H1 (cell line): Measurements from ENCODE around the gene LONP2. TPM values are rescaled to one million over a fixed set of nuclear protein-coding genes. Genes with fewer than 3 reads are reported as not detected.

Source experiments
- CTCF ChIA-PET: fragments of 300-600 bp; sonication (Branson Sonifier 250); formaldehyde crosslinking; loops from one replicate; lab custom pipeline; 2021; ENCODE audit not compliant: partially characterized antibody; lab: Charles Lee
- POLR2A ChIA-PET: fragments of 300-600 bp; sonication (Branson Sonifier 250); formaldehyde crosslinking; loops from one replicate; lab custom pipeline; 2021; ENCODE audit warnings: inconsistent platforms; ENCODE audit not compliant: partially characterized antibody; lab: Charles Lee
- DNase-seq, 2 experiments: peaks; one replicate each; pipeline versions ENCODE4 v3.0.0 to v3.0.0-alpha.2; 2010 to 2022; ENCODE audit warnings: low spot score in 2 of 2, low read depth in 1 of 2, mixed read lengths in 1 of 2
- FAIRE-seq: peaks from 2 replicates; lab custom pipeline; 2011; peaks lifted over from hg19 to GRCh38; lab: Jason Lieb, UNC
- H2AFZ ChIP-seq: 2 replicates; pipeline ENCODE4 v1.8.1; 2012; ENCODE audit warnings: low read length, inconsistent platforms
- H2AK5ac ChIP-seq: 2 replicates; pipeline ENCODE4 v1.6.1; 2013; ENCODE audit warnings: low read depth, low read length
- H2BK120ac ChIP-seq: replicated peaks from 2 replicates; pipeline ENCODE3; 2013; ENCODE audit warnings: low read depth, low read length, inconsistent platforms
- H2BK12ac ChIP-seq: 2 replicates; pipeline ENCODE4 v1.6.1; 2013; ENCODE audit warnings: low read depth, low read length
- H2BK15ac ChIP-seq: 2 replicates; pipeline ENCODE4 v1.6.1; 2013; ENCODE audit warnings: low read length
- H2BK20ac ChIP-seq: 2 replicates; pipeline ENCODE4 v1.6.1; 2013; ENCODE audit warnings: low read length
- H2BK5ac ChIP-seq: 2 replicates; pipeline ENCODE4 v1.6.1; 2013; ENCODE audit warnings: low read depth, low read length
- H3K14ac ChIP-seq: 2 replicates; pipeline ENCODE4 v1.6.1; 2013; ENCODE audit warnings: inconsistent platforms; ENCODE audit not compliant: insufficient read length
- H3K18ac ChIP-seq: 2 replicates; pipeline ENCODE4 v1.6.1; 2013; ENCODE audit warnings: low read length; ENCODE audit errors: extremely low read depth
- H3K23ac ChIP-seq: 2 replicates; pipeline ENCODE4 v1.6.1; 2013; ENCODE audit warnings: inconsistent platforms; ENCODE audit not compliant: insufficient read length
- H3K23me2 ChIP-seq: 2 replicates; pipeline ENCODE4 v1.6.1; 2013; ENCODE audit warnings: low read depth, low read length
- H3K27ac ChIP-seq: 2 replicates; pipeline ENCODE4 v1.6.1; 2011; ENCODE audit warnings: low read depth, low read length, inconsistent platforms
- H3K27me3 ChIP-seq, 4 experiments: replicated peaks in 1 of 4; 1 replicate in 1 of 4; 2 replicates in 3 of 4; pipeline versions ENCODE4 v1.6.1 to v1.8.1; 2011 to 2013; ENCODE audit warnings: low read length in 3 of 4, mild to moderate bottlenecking in 3 of 4, inconsistent platforms in 2 of 4, mixed read lengths in 2 of 4, moderate library complexity in 1 of 4; ENCODE audit not compliant: control insufficient read depth in 3 of 4, insufficient read depth in 3 of 4; ENCODE audit errors: extremely low read depth in 1 of 4
- H3K36me3 ChIP-seq, 4 experiments: 2 replicates each; pipeline versions ENCODE4 v1.6.1 to v1.8.1; 2011 to 2013; ENCODE audit warnings: mild to moderate bottlenecking in 4 of 4, low read length in 3 of 4, moderate library complexity in 2 of 4, control low read depth in 1 of 4, inconsistent platforms in 1 of 4; ENCODE audit not compliant: insufficient read depth in 4 of 4, control insufficient read depth in 2 of 4
- H3K4ac ChIP-seq: replicated peaks from 2 replicates; pipeline ENCODE3; 2013; ENCODE audit warnings: low read length, low read depth, mixed read lengths, inconsistent platforms; ENCODE audit not compliant: insufficient read length
- H3K4me1 ChIP-seq, 4 experiments: replicated peaks in 1 of 4; 1 replicate in 1 of 4; 2 replicates in 3 of 4; pipeline versions ENCODE4 v1.6.1 to v1.8.1; 2011 to 2013; ENCODE audit warnings: low read length in 3 of 4, inconsistent platforms in 2 of 4, mixed read lengths in 1 of 4; ENCODE audit not compliant: insufficient read depth in 4 of 4, control insufficient read depth in 3 of 4
- H3K4me2 ChIP-seq, 2 experiments: 2 replicates each; pipeline versions ENCODE4 v1.6.1 to v1.8.1; 2011 to 2013; ENCODE audit warnings: low read depth in 2 of 2, low read length in 2 of 2, control low read depth in 1 of 2, inconsistent platforms in 1 of 2, mild to moderate bottlenecking in 1 of 2; ENCODE audit not compliant: insufficient read depth in 1 of 2
- H3K4me3 ChIP-seq, 4 experiments: fragments of 200-600, 300-600 bp in 1 of 4; sonication (generic), shearing (Covaris generic), sonication (Bioruptor Twin) in 1 of 4; 2 replicates each; pipeline versions ENCODE4 v1.5.1 to v1.8.1; 2011 to 2016; ENCODE audit warnings: low read length in 4 of 4, low read depth in 3 of 4, control low read depth in 2 of 4, inconsistent platforms in 2 of 4, mild to moderate bottlenecking in 2 of 4, mixed read lengths in 1 of 4, moderate library complexity in 1 of 4; ENCODE audit not compliant: insufficient read depth in 2 of 4; ENCODE audit errors: extremely low read depth in 1 of 4
- H3K56ac ChIP-seq: replicated peaks from 2 replicates; pipeline ENCODE3; 2013; ENCODE audit warnings: low read depth, mild to moderate bottlenecking, mixed read lengths, low read length, inconsistent platforms; ENCODE audit not compliant: insufficient read length
- H3K79me1 ChIP-seq: 2 replicates; pipeline ENCODE4 v1.6.1; 2013; ENCODE audit warnings: low read depth, low read length, control low read depth
- H3K79me2 ChIP-seq, 2 experiments: 2 replicates each; pipeline versions ENCODE4 v1.6.1 to v1.8.1; 2012 to 2013; ENCODE audit warnings: low read length in 2 of 2, mild to moderate bottlenecking in 2 of 2, inconsistent platforms in 1 of 2; ENCODE audit not compliant: insufficient read depth in 2 of 2, control insufficient read depth in 1 of 2
- H3K9ac ChIP-seq, 4 experiments: replicated peaks in 1 of 4; 1 replicate in 1 of 4; 2 replicates in 3 of 4; pipeline versions ENCODE4 v1.6.1 to v1.8.1; 2011 to 2013; ENCODE audit warnings: low read depth in 3 of 4, low read length in 3 of 4, control low read depth in 2 of 4, mild to moderate bottlenecking in 2 of 4, moderate library complexity in 2 of 4, inconsistent platforms in 1 of 4; ENCODE audit errors: extremely low read depth in 1 of 4
- H3K9me3 ChIP-seq, 2 experiments: 2 replicates each; pipeline versions ENCODE4 v1.6.1 to v1.8.1; 2012 to 2013; ENCODE audit warnings: mild to moderate bottlenecking in 2 of 2, moderate library complexity in 2 of 2, control low read depth in 1 of 2, inconsistent platforms in 1 of 2, low read depth in 1 of 2, low read length in 1 of 2, mixed read lengths in 1 of 2; ENCODE audit not compliant: insufficient read depth in 2 of 2
- H4K20me1 ChIP-seq, 2 experiments: replicated peaks in 1 of 2; 2 replicates each; pipeline versions ENCODE3 to v1.8.1; 2011 to 2013; ENCODE audit warnings: inconsistent platforms in 2 of 2, low read length in 2 of 2, mild to moderate bottlenecking in 1 of 2; ENCODE audit not compliant: insufficient read depth in 2 of 2, control insufficient read depth in 1 of 2
- H4K5ac ChIP-seq: 2 replicates; pipeline ENCODE4 v1.6.1; 2013; ENCODE audit warnings: low read length, low read depth, mixed read lengths, inconsistent platforms; ENCODE audit not compliant: insufficient read length
- H4K8ac ChIP-seq: 2 replicates; pipeline ENCODE4 v1.8.0; 2013; ENCODE audit warnings: mild to moderate bottlenecking, moderate library complexity, low read length, inconsistent platforms; ENCODE audit not compliant: insufficient read depth; ENCODE audit errors: extremely low read depth
- H4K91ac ChIP-seq: replicated peaks from 2 replicates; pipeline ENCODE3; 2013; ENCODE audit warnings: low read length, mixed read lengths, inconsistent platforms; ENCODE audit not compliant: insufficient read length
- CTCF ChIP-seq, 3 experiments: IDR thresholded peaks; 1 replicate in 2 of 3; 2 replicates in 1 of 3; pipeline versions ENCODE4 v1.5.1 to v1.6.1; 2011; ENCODE audit warnings: low read length in 3 of 3, mild to moderate bottlenecking in 3 of 3, inconsistent platforms in 2 of 3, low read depth in 1 of 3, moderate library complexity in 1 of 3; ENCODE audit not compliant: insufficient read depth in 1 of 3; ENCODE audit errors: control extremely low read depth in 1 of 3
- KDM1A ChIP-seq: fragments of 200-600, 300-600 bp; sonication (generic); IDR thresholded peaks from 2 replicates; pipeline ENCODE4 v1.7.1; 2016; ENCODE audit warnings: mild to moderate bottlenecking, low read length, borderline replicate concordance
- NRF1 ChIP-seq: IDR thresholded peaks from 2 replicates; pipeline ENCODE4 v1.6.1; 2011; ENCODE audit warnings: mild to moderate bottlenecking, low read depth, low read length, improper control_type of control experiment
- POLR2A ChIP-seq, 2 experiments: IDR thresholded peaks; 1 replicate in 1 of 2; 2 replicates in 1 of 2; pipeline ENCODE4 v1.6.1; 2011; ENCODE audit warnings: low read depth in 2 of 2, low read length in 2 of 2, mild to moderate bottlenecking in 2 of 2; ENCODE audit errors: control extremely low read depth in 1 of 2
- POLR2AphosphoS5 ChIP-seq: IDR thresholded peaks from 2 replicates; pipeline ENCODE4 v1.6.1; 2011; ENCODE audit warnings: low read depth, low read length
- RNF2 ChIP-seq: fragments of 200-900, 300-1000 bp; sonication (generic); IDR thresholded peaks from 2 replicates; pipeline ENCODE4 v1.7.1; 2016; ENCODE audit warnings: borderline replicate concordance, low read depth, mild to moderate bottlenecking, antibody characterized with exemption, low read length; ENCODE audit not compliant: poor library complexity, severe bottlenecking; ENCODE audit errors: missing control alignments
- RXRA ChIP-seq: IDR thresholded peaks from 2 replicates; pipeline ENCODE4 v1.6.1; 2011; ENCODE audit warnings: low read depth, mild to moderate bottlenecking, low read length, moderate library complexity; ENCODE audit not compliant: insufficient read depth
- ZNF274 ChIP-seq: IDR thresholded peaks from 2 replicates; pipeline ENCODE4 v1.7.0; 2012; ENCODE audit warnings: low read length, borderline replicate concordance; ENCODE audit errors: extremely low read depth
- WGBS, 2 experiments: shearing (Covaris generic) in 1 of 2; methylation state at CpG; one replicate each; pipeline versions ENCODE4 v1.1.6 to v1.1.7; 2013 to 2015; ENCODE audit warnings: low lambda C conversion rate in 2 of 2, mixed read lengths in 2 of 2, inconsistent platforms in 1 of 2, low coverage in 1 of 2, missing lambda C conversion rate in 1 of 2; ENCODE audit not compliant: insufficient replicate concordance in 2 of 2, insufficient coverage in 1 of 2, insufficient read length in 1 of 2; ENCODE audit errors: extremely low coverage in 1 of 2, missing lambda C conversion rate in 1 of 2; 5-methylcytosine and 5-hydroxymethylcytosine counted together
- polyA plus RNA-seq, 7 experiments: library from polyadenylated mRNA; depleted of rRNA in 3 of 7; stranded (reverse) in 5 of 7; unstranded in 2 of 7; fragments of >200 nt in 5 of 7; fragments of 200-250 nt in 2 of 7; gene quantifications; 1 replicate in 5 of 7; 2 replicates in 1 of 7; 4 replicates in 1 of 7; pipeline versions ENCODE4 v1.2.1 to v1.2.3, GENCODE V29; 2011 to 2013; ENCODE audit warnings: missing spikeins in 2 of 7, mixed read lengths in 2 of 7
- total RNA-seq: library from RNA; stranded (reverse); fragmentation: NEBNext Ultra II Directional; extraction: Animal tissue kit (Norgen Biotek cat#: 25700); gene quantifications from 2 replicates; pipeline ENCODE4 v1.2.1, GENCODE V29; 2021

The LONP2 gene
- total and polyA plus RNA-seq, 2 of the 8 experiments (the other 6 are each of a cell fraction or from before 2014, with no cell fraction given), result 8.1 to 23.1 TPM

DNA sequence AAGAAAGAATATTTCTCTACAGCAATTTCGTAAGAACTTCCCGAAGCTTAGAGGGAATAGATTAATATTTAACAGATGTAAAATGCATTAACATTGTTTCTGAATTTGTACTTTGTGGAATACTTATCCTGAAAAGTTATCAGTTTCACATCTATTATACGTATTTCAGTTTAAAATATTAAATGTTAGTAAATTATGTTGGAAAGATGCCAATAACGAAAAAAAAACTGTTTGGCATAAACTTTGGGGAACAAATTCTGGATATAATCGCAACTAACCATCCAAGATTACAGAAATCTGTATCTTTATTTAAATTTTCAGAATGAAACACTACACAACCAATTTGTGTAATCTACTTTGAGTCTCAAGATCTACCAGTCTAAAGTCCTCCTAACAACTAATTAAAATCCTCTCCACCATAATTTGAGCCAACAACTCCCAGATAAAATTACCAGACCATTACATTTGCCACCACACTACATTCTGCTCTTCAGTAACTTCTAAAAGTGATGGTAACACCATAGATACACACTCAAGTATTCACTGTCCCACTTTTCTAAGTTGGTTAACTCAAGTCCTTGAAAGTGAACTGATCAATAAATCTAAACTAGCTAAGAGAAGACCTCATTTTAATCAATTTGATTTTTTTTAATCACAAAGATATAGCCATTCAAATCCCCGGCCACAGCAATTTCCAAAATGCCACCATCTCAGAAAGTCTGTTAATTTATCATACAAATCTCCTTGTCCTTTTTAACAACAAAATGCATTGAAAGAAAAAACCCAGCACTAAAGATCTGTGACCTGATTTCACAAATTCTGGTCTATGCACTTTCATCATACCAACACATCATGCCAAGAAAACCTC is 139.1 kb downstream of the LONP2 start:
- no peak overlapping the region for H3K14ac ChIP-seq
- no peak overlapping the region for H4K5ac ChIP-seq
- H4K8ac ChIP-seq, result no peak overlapping the region
- H2AFZ ChIP-seq, result no peak overlapping the region
- H3K27me3 ChIP-seq, result no peaks in the 10 kb centered on the region
- WGBS, 2 experiments, result 82% methylated on average over 6 of the region's 6 CpGs; no CpG with 5 or more reads in 1 of the 2 experiments
- H3K79me2 ChIP-seq, result peaks cover 46 to 64% of the 10 kb centered on the region in 2 experiments
- FAIRE-seq (no peak), DNase-seq (no peak)
- no peaks in the 10 kb centered on the region for H3K36me3 ChIP-seq
- no peak overlapping the region for H2AK5ac ChIP-seq
- no peak overlapping the region for H3K56ac ChIP-seq
- no peak overlapping the region for H4K91ac ChIP-seq
- H3K4me3 ChIP-seq, result peak overlapping the region; percentile 80 to 96 (median 92)
- H3K23ac ChIP-seq, result no peak overlapping the region
- peak overlapping the region; percentile 75 to 86 for H3K4me2 ChIP-seq
- no peak overlapping the region for H2BK120ac ChIP-seq
- no peaks in the 10 kb centered on the region; the same call in 1 of the 2 replicates for H3K79me1 ChIP-seq
- H3K4ac ChIP-seq, result no peak overlapping the region
- H2BK15ac ChIP-seq, result no peak overlapping the region
- H3K4me1 ChIP-seq, result peaks cover 0 to 17% (median 12%) of the 10 kb centered on the region in 4 experiments
- H4K20me1 ChIP-seq, result peaks cover 7% of the 10 kb centered on the region in 2 experiments
- CTCF ChIA-PET, result no interaction called here
- H2BK5ac ChIP-seq, result no peak overlapping the region
- peaks cover 9% of the 10 kb centered on the region for H3K23me2 ChIP-seq
- H2BK20ac ChIP-seq, result no peak overlapping the region
- H3K27ac ChIP-seq, result no peak overlapping the region
- H2BK12ac ChIP-seq, result no peak overlapping the region
- H3K18ac ChIP-seq, result no peak overlapping the region
- H3K9me3 ChIP-seq, result no peaks in the 10 kb centered on the region
- peak overlapping the region in 2 of 4 experiments; percentile 19 to 79; a peak in 3 of 7 replicates for H3K9ac ChIP-seq
- POLR2A ChIA-PET, result interaction anchor here (0.6 to 11.9 kb wide), 8 partner anchors 9 to 143 kb away, joined by 3 to 156 read pairs (median 8); no protein-coding TSS in a partner anchor
- TF ChIP-seq ZNF274 (no peak), POLR2AphosphoS5 (no peak), CTCF (IDR thresholded peaks at IDR 0.05; ENCODE audit: control extremely low read depth in 1 of 3, insufficient read depth in 1 of 3, low read depth in 1 of 3, low read length in 3 of 3) (no peak), KDM1A (no peak), POLR2A (IDR thresholded peaks at IDR 0.05; ENCODE audit: control extremely low read depth in 1 of 2, low read depth in 2 of 2, low read length in 2 of 2) (no peak), NRF1 (no peak), RNF2 (no peak), RXRA (no peak)
